A549 (cell line): ENCODE results near the gene KRTAP1-5.

Experiments
- CEBPB ChIP-seq, 2 experiments: fragments of >200 bp in 1 of 2; sonication (Bioruptor Twin) in 1 of 2; formaldehyde crosslinking in 1 of 2; IDR thresholded peaks; 2 replicates each; pipeline ENCODE4 v1.6.1; 2012 to 2016
- CHD4 ChIP-seq: fragments of 200-600 bp; sonication (generic); IDR thresholded peaks from 2 replicates; pipeline ENCODE4 v1.6.1; 2016; ENCODE audit warnings: antibody characterized with exemption, mild to moderate bottlenecking, borderline replicate concordance
- FOSL2 ChIP-seq, 2 experiments: fragments of 450-650 bp in 1 of 2; fragments of >200 bp in 1 of 2; sonication (Bioruptor Twin) in 1 of 2; formaldehyde crosslinking; IDR thresholded peaks; 2 replicates each; pipeline versions ENCODE4 v1.5.0 to v1.6.1; 2016 to 2020; ENCODE audit warnings: mild to moderate bottlenecking in 1 of 2, moderate library complexity in 1 of 2
- JUN ChIP-seq, 2 experiments: fragments of >200 bp; sonication (Bioruptor Twin); formaldehyde crosslinking; IDR thresholded peaks; 2 replicates in 1 of 2; 3 replicates in 1 of 2; pipeline ENCODE4 v1.6.1; 2016 to 2017
- RFX5 ChIP-seq: fragments of 450-650 bp; IDR thresholded peaks from 2 replicates; pipeline ENCODE4 v1.7.1; 2014; ENCODE audit warnings: antibody characterized with exemption, mild to moderate bottlenecking, moderate library complexity
- SMC3 ChIP-seq: fragments of >200 bp; sonication (Bioruptor Twin); formaldehyde crosslinking; IDR thresholded peaks from 3 replicates; pipeline ENCODE4 v1.6.1; 2018; ENCODE audit warnings: inconsistent platforms
- TF ChIP-seq, protein P1 (sequence below): fragments of >200 bp; sonication (Bioruptor Twin); formaldehyde crosslinking; IDR thresholded peaks from 3 replicates; pipeline ENCODE4 v1.5.1; 2016

DNA sequence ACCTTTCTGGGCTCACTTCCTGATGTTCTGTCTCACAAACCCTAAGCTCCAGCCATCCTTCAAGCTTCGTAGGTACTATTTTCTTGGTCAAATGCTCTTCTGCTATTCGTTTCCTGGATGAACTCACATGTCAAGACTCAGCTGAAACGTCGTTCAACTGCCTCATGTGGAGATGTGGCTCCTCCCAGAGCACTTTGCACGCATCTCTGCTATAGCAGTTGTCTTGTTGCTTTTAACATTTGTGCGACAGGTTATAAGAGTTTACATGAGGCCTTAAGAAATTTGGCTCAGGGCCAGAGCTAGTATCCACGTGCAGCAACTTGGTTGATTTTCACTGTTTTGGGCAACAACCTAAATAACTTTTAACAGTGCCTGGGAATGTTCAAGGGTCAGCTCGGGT lies 40.1 kb downstream of the KRTAP1-5 start:
- TF ChIP-seq, protein P1, sequence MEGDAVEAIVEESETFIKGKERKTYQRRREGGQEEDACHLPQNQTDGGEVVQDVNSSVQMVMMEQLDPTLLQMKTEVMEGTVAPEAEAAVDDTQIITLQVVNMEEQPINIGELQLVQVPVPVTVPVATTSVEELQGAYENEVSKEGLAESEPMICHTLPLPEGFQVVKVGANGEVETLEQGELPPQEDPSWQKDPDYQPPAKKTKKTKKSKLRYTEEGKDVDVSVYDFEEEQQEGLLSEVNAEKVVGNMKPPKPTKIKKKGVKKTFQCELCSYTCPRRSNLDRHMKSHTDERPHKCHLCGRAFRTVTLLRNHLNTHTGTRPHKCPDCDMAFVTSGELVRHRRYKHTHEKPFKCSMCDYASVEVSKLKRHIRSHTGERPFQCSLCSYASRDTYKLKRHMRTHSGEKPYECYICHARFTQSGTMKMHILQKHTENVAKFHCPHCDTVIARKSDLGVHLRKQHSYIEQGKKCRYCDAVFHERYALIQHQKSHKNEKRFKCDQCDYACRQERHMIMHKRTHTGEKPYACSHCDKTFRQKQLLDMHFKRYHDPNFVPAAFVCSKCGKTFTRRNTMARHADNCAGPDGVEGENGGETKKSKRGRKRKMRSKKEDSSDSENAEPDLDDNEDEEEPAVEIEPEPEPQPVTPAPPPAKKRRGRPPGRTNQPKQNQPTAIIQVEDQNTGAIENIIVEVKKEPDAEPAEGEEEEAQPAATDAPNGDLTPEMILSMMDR = no peak
- TF ChIP-seq FOSL2 (IDR thresholded peaks at IDR 0.05) = no peak
- no peak for TF ChIP-seq FOSL2 (CRISPR knock-in tag; IDR thresholded peaks at IDR 0.05)
- TF ChIP-seq RFX5 = no peak
- TF ChIP-seq JUN (IDR thresholded peaks at IDR 0.05) = no peak
- TF ChIP-seq CHD4 = no peak
- TF ChIP-seq CEBPB (IDR thresholded peaks at IDR 0.05) = no peak
- no peak for TF ChIP-seq SMC3
